OCI-LY3 (cell line): ENCODE measurements around the gene PRRC1.

Source experiments
- H2AFZ ChIP-seq: fragments of 200-600, 300-600 bp; shearing (Covaris generic); 2 replicates; pipeline ENCODE4 v1.6.0; 2014; ENCODE audit warnings: antibody characterized with exemption, low read depth, low read length
- H3K27ac ChIP-seq: fragments of 200-600, 300-600 bp; sonication (generic); 2 replicates; pipeline ENCODE4 v1.5.1; 2014; ENCODE audit warnings: mild to moderate bottlenecking, low read length, moderate library complexity, mixed read lengths
- H3K27me3 ChIP-seq: fragments of 200-600, 300-600 bp; sonication (generic); 2 replicates; pipeline ENCODE4 v1.6.1; 2014; ENCODE audit warnings: low read depth, low read length, mixed read lengths
- H3K36me3 ChIP-seq: fragments of 200-600, 300-600 bp; sonication (generic); replicated peaks from 2 replicates; pipeline ENCODE3; 2014; ENCODE audit warnings: low read depth, low read length, mixed read lengths
- H3K4me1 ChIP-seq: fragments of 300-600, 200-600 bp; sonication (generic); 2 replicates; pipeline ENCODE4 v1.6.1; 2014; ENCODE audit warnings: low read length, mixed read lengths
- H3K4me2 ChIP-seq: fragments of 200-600, 300-600 bp; sonication (generic); 2 replicates; pipeline ENCODE4 v1.6.1; 2014; ENCODE audit warnings: low read length, mixed read lengths
- H3K4me3 ChIP-seq: fragments of 300-600, 200-600 bp; sonication (generic); 2 replicates; pipeline ENCODE4 v1.5.1; 2014; ENCODE audit warnings: antibody characterized with exemption, mild to moderate bottlenecking, low read length, moderate library complexity
- H3K79me2 ChIP-seq: fragments of 300-600, 200-600 bp; shearing (Covaris generic); 2 replicates; pipeline ENCODE4 v1.6.1; 2014; ENCODE audit warnings: mild to moderate bottlenecking, low read length, mixed read lengths
- H3K9ac ChIP-seq: fragments of 300-600, 200-600 bp; shearing (Covaris generic); 2 replicates; pipeline ENCODE4 v1.6.0; 2014; ENCODE audit warnings: mild to moderate bottlenecking, low read length, moderate library complexity
- H3K9me3 ChIP-seq: fragments of 200-600, 300-600 bp; shearing (Covaris generic); 2 replicates; pipeline ENCODE4 v1.6.1; 2014; ENCODE audit warnings: low read length, mixed read lengths; ENCODE audit not compliant: insufficient read depth
- H4K20me1 ChIP-seq: fragments of 200-600, 300-600 bp; sonication (generic); 2 replicates; pipeline ENCODE4 v1.6.1; 2016; ENCODE audit warnings: low read length, mixed read lengths; ENCODE audit not compliant: insufficient read depth
- CTCF ChIP-seq: fragments of 200-600, 300-600 bp; sonication (generic); IDR thresholded peaks from 2 replicates; pipeline ENCODE4 v1.5.1; 2014; ENCODE audit warnings: antibody characterized with exemption, low read length, low read depth
- EZH2phosphoT487 ChIP-seq: fragments of 200-600 bp; shearing (Covaris generic); IDR thresholded peaks from 2 replicates; pipeline ENCODE4 v1.6.1; 2018; ENCODE audit warnings: antibody characterized with exemption, mixed run types, low read depth

Gene PRRC1

GRCh38 chr5:127599847-127600246 is 82.4 kb downstream of the PRRC1 start:
- no peaks in the 10 kb centered on the region for H3K9me3 ChIP-seq
- TF ChIP-seq CTCF (no peak), EZH2phosphoT487 (no peak)
- no peak overlapping the region for H2AFZ ChIP-seq
- H3K27ac ChIP-seq, result no peak overlapping the region
- H3K36me3 ChIP-seq, result no peaks in the 10 kb centered on the region
- no peak overlapping the region for H3K9ac ChIP-seq
- no peaks in the 10 kb centered on the region for H3K79me2 ChIP-seq
- H3K4me1 ChIP-seq, result no peaks in the 10 kb centered on the region
- no peaks in the 10 kb centered on the region for H3K27me3 ChIP-seq
- H3K4me2 ChIP-seq, result no peak overlapping the region
- H4K20me1 ChIP-seq, result no peaks in the 10 kb centered on the region
- H3K4me3 ChIP-seq, result no peak overlapping the region

DNA sequence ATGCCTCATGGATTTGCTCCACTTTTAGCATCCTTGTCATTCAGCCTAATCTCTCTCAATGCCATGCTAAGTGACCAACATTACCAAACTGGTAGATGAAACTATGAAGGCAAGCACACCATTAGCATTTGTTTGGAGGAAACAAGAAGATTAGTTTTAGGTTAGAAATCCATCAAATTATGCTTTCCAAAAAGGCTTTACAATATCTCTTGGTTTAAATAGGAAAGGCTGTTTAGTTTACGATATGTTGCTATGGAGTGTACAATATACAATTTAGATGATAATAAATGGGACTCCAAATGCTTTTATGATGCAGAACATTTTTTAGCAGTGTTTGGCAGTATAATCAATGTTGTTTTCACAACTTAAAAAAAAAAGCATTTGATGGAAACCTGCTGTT is 83.7 kb downstream of the PRRC1 start:
- Histone ChIP-seq H3K9me3 (no peaks in the 10 kb centered on the region), H3K27me3 (no peaks in the 10 kb centered on the region), H3K4me2 (no peak overlapping the region), H3K27ac (no peak overlapping the region), H3K9ac (no peak overlapping the region), H3K79me2 (no peaks in the 10 kb centered on the region), H3K4me3 (no peak overlapping the region), H3K4me1 (no peaks in the 10 kb centered on the region), H3K36me3 (no peaks in the 10 kb centered on the region), H4K20me1 (no peaks in the 10 kb centered on the region), H2AFZ (no peak overlapping the region)
- no peak for TF ChIP-seq EZH2phosphoT487
- no peak for TF ChIP-seq CTCF

GRCh38 chr5:127601601-127602000 is 84.2 kb downstream of the PRRC1 start:
- no peaks in the 10 kb centered on the region for H4K20me1 ChIP-seq
- no peaks in the 10 kb centered on the region for H3K36me3 ChIP-seq
- H3K9ac ChIP-seq, result no peak overlapping the region
- H2AFZ ChIP-seq, result no peak overlapping the region
- H3K9me3 ChIP-seq, result no peaks in the 10 kb centered on the region
- no peak overlapping the region for H3K4me3 ChIP-seq
- no peak overlapping the region for H3K4me2 ChIP-seq
- H3K27ac ChIP-seq, result no peak overlapping the region
- H3K4me1 ChIP-seq, result no peaks in the 10 kb centered on the region
- no peaks in the 10 kb centered on the region for H3K27me3 ChIP-seq
- no peak for TF ChIP-seq CTCF
- TF ChIP-seq EZH2phosphoT487, result no peak
- no peaks in the 10 kb centered on the region for H3K79me2 ChIP-seq

- no peak overlapping the region for H3K4me3 ChIP-seq
- no peaks in the 10 kb centered on the region for H4K20me1 ChIP-seq
- H3K9me3 ChIP-seq, result no peaks in the 10 kb centered on the region
- no peaks in the 10 kb centered on the region for H3K27me3 ChIP-seq
- no peaks in the 10 kb centered on the region for H3K36me3 ChIP-seq
- H3K4me1 ChIP-seq, result no peaks in the 10 kb centered on the region
- H3K9ac ChIP-seq, result no peak overlapping the region
- H3K27ac ChIP-seq, result no peak overlapping the region
- TF ChIP-seq EZH2phosphoT487, result no peak
- no peak for TF ChIP-seq CTCF
- no peak overlapping the region for H2AFZ ChIP-seq
- no peaks in the 10 kb centered on the region for H3K79me2 ChIP-seq
- no peak overlapping the region for H3K4me2 ChIP-seq
Observed at GRCh38 chr5:127602481-127602880, 85.0 kb downstream of the PRRC1 start.
